H9 (cell line): Measurements from ENCODE around the gene DPH6. TPM values are rescaled to one million over a fixed set of nuclear protein-coding genes. Genes with fewer than 3 reads are reported as not detected.

Experiments used
- DNase-seq: peaks from one replicate; pipeline ENCODE4 v3.0.0-alpha.2; 2017
- H2AFZ ChIP-seq: one replicate; pipeline ENCODE4 v1.6.1; 2013; ENCODE audit warnings: mild to moderate bottlenecking, low read length, control low read depth, moderate library complexity
- H2AK5ac ChIP-seq: 2 replicates; pipeline ENCODE4 v1.6.1; 2013; ENCODE audit warnings: low read length, control low read depth, mixed read lengths; ENCODE audit not compliant: insufficient read length
- H2BK120ac ChIP-seq: one replicate; pipeline ENCODE4 v1.6.1; 2013; ENCODE audit warnings: low read depth, mild to moderate bottlenecking, low read length, control low read depth, inconsistent platforms; ENCODE audit not compliant: poor library complexity, severe bottlenecking
- H2BK12ac ChIP-seq: 2 replicates; pipeline ENCODE4 v1.6.1; 2013; ENCODE audit warnings: low read length, control low read depth, mixed read lengths, low read depth; ENCODE audit not compliant: insufficient read length
- H2BK15ac ChIP-seq: 2 replicates; pipeline ENCODE4 v1.6.1; 2013; ENCODE audit warnings: low read depth, low read length, control low read depth
- H2BK20ac ChIP-seq: one replicate; pipeline ENCODE4 v1.6.1; 2013; ENCODE audit warnings: low read depth, mild to moderate bottlenecking, low read length, control low read depth, inconsistent platforms; ENCODE audit not compliant: poor library complexity, severe bottlenecking
- H2BK5ac ChIP-seq: 2 replicates; pipeline ENCODE4 v1.6.1; 2013; ENCODE audit warnings: low read length, control low read depth, mixed read lengths; ENCODE audit not compliant: insufficient read length
- H3K14ac ChIP-seq: 2 replicates; pipeline ENCODE4 v1.6.1; 2013; ENCODE audit warnings: low read length, control low read depth; ENCODE audit not compliant: insufficient read depth
- H3K18ac ChIP-seq: 2 replicates; pipeline ENCODE4 v1.6.1; 2013; ENCODE audit warnings: low read depth, mild to moderate bottlenecking, mixed read lengths, low read length, control low read depth; ENCODE audit not compliant: insufficient read length
- H3K23ac ChIP-seq: 2 replicates; pipeline ENCODE4 v1.6.1; 2013; ENCODE audit warnings: low read length, control low read depth, mixed read lengths, low read depth; ENCODE audit not compliant: insufficient read length
- H3K23me2 ChIP-seq: 2 replicates; pipeline ENCODE4 v1.6.1; 2013; ENCODE audit warnings: low read depth, mild to moderate bottlenecking, mixed read lengths, low read length, control low read depth; ENCODE audit not compliant: insufficient read length, poor library complexity, severe bottlenecking
- H3K27ac ChIP-seq: 2 replicates; pipeline ENCODE4 v1.5.1; 2013; ENCODE audit warnings: low read length, control low read depth, mixed read lengths, low read depth; ENCODE audit not compliant: insufficient read length
- H3K27me3 ChIP-seq: 2 replicates; pipeline ENCODE4 v1.6.1; 2013; ENCODE audit warnings: low read length, control low read depth, inconsistent platforms; ENCODE audit not compliant: insufficient read depth
- H3K4ac ChIP-seq: 2 replicates; pipeline ENCODE4 v1.6.1; 2013; ENCODE audit warnings: low read depth, mild to moderate bottlenecking, control low read depth, inconsistent platforms, low read length, moderate library complexity
- H3K4me1 ChIP-seq: 2 replicates; pipeline ENCODE4 v1.6.1; 2013; ENCODE audit warnings: low read length, control low read depth, inconsistent platforms; ENCODE audit not compliant: insufficient read depth
- H3K4me2 ChIP-seq: 2 replicates; pipeline ENCODE4 v1.6.1; 2013; ENCODE audit warnings: low read length, control low read depth, mixed read lengths; ENCODE audit not compliant: insufficient read length, insufficient read depth
- H3K56ac ChIP-seq: 2 replicates; pipeline ENCODE4 v1.6.1; 2013; ENCODE audit warnings: low read depth, mild to moderate bottlenecking, mixed read lengths, low read length, control low read depth; ENCODE audit not compliant: insufficient read length
- H3K79me1 ChIP-seq: 2 replicates; pipeline ENCODE4 v1.6.1; 2013; ENCODE audit warnings: low read depth, mild to moderate bottlenecking, moderate library complexity, low read length, control low read depth, inconsistent platforms; ENCODE audit not compliant: insufficient read depth, poor library complexity, severe bottlenecking
- H3K79me2 ChIP-seq: 2 replicates; pipeline ENCODE4 v1.6.1; 2013; ENCODE audit warnings: low read length, control low read depth, inconsistent platforms; ENCODE audit not compliant: insufficient read depth
- H3K9ac ChIP-seq: 2 replicates; pipeline ENCODE4 v1.6.1; 2013; ENCODE audit warnings: low read length, control low read depth, mixed read lengths; ENCODE audit not compliant: insufficient read length; ENCODE audit errors: extremely low read depth
- H3K9me3 ChIP-seq: one replicate; pipeline ENCODE4 v1.6.1; 2013; ENCODE audit warnings: low read depth, low read length, inconsistent platforms; ENCODE audit not compliant: control insufficient read depth
- H3T11ph ChIP-seq: one replicate; pipeline ENCODE4 v1.6.1; 2013; ENCODE audit warnings: mild to moderate bottlenecking, low read length, control low read depth, inconsistent platforms
- H4K20me1 ChIP-seq: one replicate; pipeline ENCODE4 v1.6.1; 2013; ENCODE audit not compliant: control insufficient read depth, insufficient read length, insufficient read depth
- H4K5ac ChIP-seq: 2 replicates; pipeline ENCODE4 v1.6.1; 2013; ENCODE audit warnings: low read depth, mild to moderate bottlenecking, mixed read lengths, low read length, control low read depth; ENCODE audit not compliant: insufficient read length
- H4K8ac ChIP-seq: replicated peaks from 2 replicates; pipeline ENCODE4 v1.6.1; 2013; ENCODE audit warnings: low read length, control low read depth, mixed read lengths, low read depth; ENCODE audit not compliant: insufficient read length
- H4K91ac ChIP-seq: 2 replicates; pipeline ENCODE4 v1.6.1; 2013; ENCODE audit warnings: low read depth, mild to moderate bottlenecking, moderate library complexity, mixed read lengths, low read length, control low read depth; ENCODE audit not compliant: insufficient read length
- H3K27ac Mint-ChIP-seq, 3 experiments: 2 replicates in 2 of 3; 3 replicates in 1 of 3; pipeline ENCODE4 v1.8.0; 2020 to 2021; ENCODE audit warnings: mixed read lengths in 3 of 3, mild to moderate bottlenecking in 1 of 3, moderate library complexity in 1 of 3
- H3K27me3 Mint-ChIP-seq: 2 replicates; pipeline ENCODE4 v1.8.0; 2021; ENCODE audit warnings: low read depth, mild to moderate bottlenecking, moderate library complexity, mixed read lengths
- H3K36me3 Mint-ChIP-seq, 3 experiments: 2 replicates in 2 of 3; 3 replicates in 1 of 3; pipeline ENCODE4 v1.8.0; 2020 to 2021; ENCODE audit warnings: low read depth in 3 of 3, mixed read lengths in 3 of 3; ENCODE audit not compliant: insufficient read depth in 1 of 3
- H3K4me1 Mint-ChIP-seq, 2 experiments: 2 replicates each; pipeline ENCODE4 v1.8.0; 2020; ENCODE audit warnings: mixed read lengths in 2 of 2
- H3K4me3 Mint-ChIP-seq, 2 experiments: 2 replicates in 1 of 2; 3 replicates in 1 of 2; pipeline ENCODE4 v1.8.0; 2020 to 2021; ENCODE audit warnings: mild to moderate bottlenecking in 2 of 2, mixed read lengths in 2 of 2, moderate library complexity in 1 of 2
- H3K9me3 Mint-ChIP-seq, 2 experiments: 2 replicates in 1 of 2; 3 replicates in 1 of 2; pipeline ENCODE4 v1.8.0; 2020; ENCODE audit warnings: mild to moderate bottlenecking in 2 of 2, mixed read lengths in 2 of 2, moderate library complexity in 1 of 2
- CTCF ChIP-seq: fragments of 200-600 bp; sonication (generic); conservative IDR thresholded peaks from 3 replicates; pipeline ENCODE4 v1.8.0; 2021; ENCODE audit warnings: antibody characterized with exemption, mild to moderate bottlenecking
- WGBS: extraction: QIAGEN DNeasy Blood & Tissue Kit; methylation state at CpG from one replicate; pipeline ENCODE4 v1.1.7; 2013; ENCODE audit warnings: missing lambda C conversion rate, low lambda C conversion rate, mixed read lengths; ENCODE audit not compliant: insufficient read length; ENCODE audit errors: extremely low coverage; 5-methylcytosine and 5-hydroxymethylcytosine counted together
- total RNA-seq: library from RNA; stranded (reverse); gene quantifications from 2 replicates; pipeline ENCODE4 v1.2.1, GENCODE V29; 2021

Gene DPH6
- total RNA-seq, 1 experiment from 2014 or later, result 42.0 TPM

- no peak overlapping the region for H4K8ac ChIP-seq
- WGBS, result no CpG with 5 or more reads among the region's 1 CpG
- H3K4me3 Mint-ChIP-seq, result no peak overlapping the region
These were observed 114.7 kb downstream of the DPH6 start for GRCh38 chr15:35431281-35431680.

More at GRCh38 chr15:35431281-35431680, 114.7 kb downstream of the DPH6 start:
- H2BK12ac ChIP-seq, result no peak overlapping the region
- H3K56ac ChIP-seq, result no peak overlapping the region
- no peaks in the 10 kb centered on the region for H3K27me3 ChIP-seq
- Mint-ChIP-seq H3K36me3 (peaks cover 6 to 13% (median 13%) of the 10 kb centered on the region in 3 experiments; a peak in 6 of 7 replicates), H3K4me1 (no peaks in the 10 kb centered on the region), H3K9me3 (peaks cover 8 to 9% of the 10 kb centered on the region in 2 experiments), H3K27ac (no peak overlapping the region), H3K27me3 (no peaks in the 10 kb centered on the region; the same call in none of the 2 replicates)
- no peaks in the 10 kb centered on the region for H3K23me2 ChIP-seq
- H4K5ac ChIP-seq, result no peak overlapping the region
- no peak overlapping the region for H3K23ac ChIP-seq
- H3K4ac ChIP-seq, result no peak overlapping the region
- H2BK20ac ChIP-seq, result no peak overlapping the region
- no peaks in the 10 kb centered on the region; the same call in 1 of the 2 replicates for H3K4me1 ChIP-seq
- no peak overlapping the region for H2BK120ac ChIP-seq
- no peak overlapping the region for H3K18ac ChIP-seq
- no peak overlapping the region for H4K91ac ChIP-seq
- H2AFZ ChIP-seq, result no peak overlapping the region
- no peak overlapping the region for H2BK15ac ChIP-seq
- H2BK5ac ChIP-seq, result no peak overlapping the region
- no peaks in the 10 kb centered on the region; the same call in 1 of the 2 replicates for H3K79me2 ChIP-seq
- H3K79me1 ChIP-seq, result no peaks in the 10 kb centered on the region
- no peak for TF ChIP-seq CTCF
- no peak overlapping the region for H2AK5ac ChIP-seq
- no peak overlapping the region for H3K27ac ChIP-seq
- H4K20me1 ChIP-seq, result no peaks in the 10 kb centered on the region
- H3T11ph ChIP-seq, result no peak overlapping the region
- H3K14ac ChIP-seq, result no peak overlapping the region
- peaks cover 11% of the 10 kb centered on the region for H3K9me3 ChIP-seq
- DNase-seq, result no peak
- no peak overlapping the region for H3K9ac ChIP-seq
- no peak overlapping the region for H3K4me2 ChIP-seq
